Fibroblast of pulmonary artery (primary cell): ENCODE data around the gene RET.

Source experiments
- DNase-seq: peaks from one replicate; pipeline ENCODE4 v3.0.0-alpha.2; 2010; ENCODE audit warnings: low read depth
- H3K4me3 ChIP-seq: replicated peaks from 2 replicates; pipeline ENCODE4 v1.5.1; 2011; ENCODE audit warnings: low read depth, mild to moderate bottlenecking, control low read depth, low read length, moderate library complexity
- TF ChIP-seq, protein P1 (sequence below): IDR thresholded peaks from 2 replicates; pipeline ENCODE4 v1.5.1; 2011; ENCODE audit warnings: mild to moderate bottlenecking, control low read depth, low read length, inconsistent platforms; ENCODE audit errors: missing control alignments

Gene RET

DNA sequence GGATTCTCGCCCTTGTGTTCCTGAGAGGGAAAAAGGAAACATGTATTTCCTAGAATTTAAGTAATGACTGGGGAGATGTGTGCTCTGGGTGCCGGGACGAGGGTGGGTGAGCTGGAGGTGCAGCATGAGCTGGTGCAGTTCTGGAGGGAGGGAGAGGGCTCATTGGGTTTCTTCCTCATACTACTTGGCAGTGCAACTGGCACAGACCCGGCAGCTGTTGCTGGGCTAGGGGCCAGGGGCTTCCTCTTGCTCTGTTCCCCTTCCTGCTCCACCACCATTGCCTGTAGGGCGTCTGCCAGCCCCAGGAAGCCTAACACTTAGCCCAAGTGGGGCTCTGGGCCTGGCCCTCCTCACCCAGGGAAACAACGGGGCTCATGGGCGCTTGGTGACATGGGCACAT lies 5.9 kb downstream of the RET start:
- TF ChIP-seq, protein P1, sequence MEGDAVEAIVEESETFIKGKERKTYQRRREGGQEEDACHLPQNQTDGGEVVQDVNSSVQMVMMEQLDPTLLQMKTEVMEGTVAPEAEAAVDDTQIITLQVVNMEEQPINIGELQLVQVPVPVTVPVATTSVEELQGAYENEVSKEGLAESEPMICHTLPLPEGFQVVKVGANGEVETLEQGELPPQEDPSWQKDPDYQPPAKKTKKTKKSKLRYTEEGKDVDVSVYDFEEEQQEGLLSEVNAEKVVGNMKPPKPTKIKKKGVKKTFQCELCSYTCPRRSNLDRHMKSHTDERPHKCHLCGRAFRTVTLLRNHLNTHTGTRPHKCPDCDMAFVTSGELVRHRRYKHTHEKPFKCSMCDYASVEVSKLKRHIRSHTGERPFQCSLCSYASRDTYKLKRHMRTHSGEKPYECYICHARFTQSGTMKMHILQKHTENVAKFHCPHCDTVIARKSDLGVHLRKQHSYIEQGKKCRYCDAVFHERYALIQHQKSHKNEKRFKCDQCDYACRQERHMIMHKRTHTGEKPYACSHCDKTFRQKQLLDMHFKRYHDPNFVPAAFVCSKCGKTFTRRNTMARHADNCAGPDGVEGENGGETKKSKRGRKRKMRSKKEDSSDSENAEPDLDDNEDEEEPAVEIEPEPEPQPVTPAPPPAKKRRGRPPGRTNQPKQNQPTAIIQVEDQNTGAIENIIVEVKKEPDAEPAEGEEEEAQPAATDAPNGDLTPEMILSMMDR, result no peak
- no peak overlapping the region for H3K4me3 ChIP-seq

DNA sequence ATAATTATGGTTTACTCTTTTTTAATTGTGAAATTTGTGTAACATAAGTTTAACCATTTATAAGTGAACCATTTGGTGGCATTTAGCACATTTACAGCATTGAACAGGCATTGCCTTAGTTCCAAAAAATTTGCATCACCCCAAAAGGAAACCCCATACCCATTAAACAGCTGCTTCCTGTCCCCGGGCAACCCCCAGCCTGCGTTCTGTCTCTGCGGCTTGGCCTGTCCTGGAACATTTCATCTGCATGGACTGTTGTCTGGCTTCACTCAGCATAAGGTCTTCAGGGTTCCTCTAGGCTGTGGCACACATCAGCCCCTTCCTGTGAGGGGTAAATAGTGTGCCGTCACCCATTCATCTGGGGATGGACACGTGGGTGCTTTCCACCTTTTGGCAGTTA lies 6.9 kb downstream of the RET start:
- DNase-seq, result no peak
- no peak overlapping the region for H3K4me3 ChIP-seq
- TF ChIP-seq, protein P1, result no peak

More for the DNA sequence above, 5.9 kb downstream of the RET start:
- no peak for DNase-seq

DNA sequence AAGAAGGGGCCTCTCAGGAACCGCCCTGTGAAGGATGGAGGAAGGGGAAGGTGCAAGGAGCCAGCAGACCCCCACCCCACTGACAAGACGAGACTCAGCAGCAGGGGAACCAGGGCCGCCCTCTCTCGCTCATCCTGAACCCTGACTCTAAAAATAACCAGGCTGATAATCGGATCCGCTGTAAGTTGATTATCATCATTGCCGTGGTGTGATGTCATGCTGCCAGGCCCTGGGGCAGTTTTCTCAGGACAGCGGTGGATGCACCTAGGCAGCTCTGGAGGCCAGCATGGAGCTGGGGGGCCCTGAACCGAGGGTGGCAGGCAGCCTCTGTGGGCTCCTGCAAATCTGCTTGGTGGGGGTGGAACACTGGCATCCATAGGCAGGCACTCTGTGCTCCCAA lies 7.9 kb downstream of the RET start:
- DNase-seq, result no peak
- TF ChIP-seq, protein P1, result no peak

DNA sequence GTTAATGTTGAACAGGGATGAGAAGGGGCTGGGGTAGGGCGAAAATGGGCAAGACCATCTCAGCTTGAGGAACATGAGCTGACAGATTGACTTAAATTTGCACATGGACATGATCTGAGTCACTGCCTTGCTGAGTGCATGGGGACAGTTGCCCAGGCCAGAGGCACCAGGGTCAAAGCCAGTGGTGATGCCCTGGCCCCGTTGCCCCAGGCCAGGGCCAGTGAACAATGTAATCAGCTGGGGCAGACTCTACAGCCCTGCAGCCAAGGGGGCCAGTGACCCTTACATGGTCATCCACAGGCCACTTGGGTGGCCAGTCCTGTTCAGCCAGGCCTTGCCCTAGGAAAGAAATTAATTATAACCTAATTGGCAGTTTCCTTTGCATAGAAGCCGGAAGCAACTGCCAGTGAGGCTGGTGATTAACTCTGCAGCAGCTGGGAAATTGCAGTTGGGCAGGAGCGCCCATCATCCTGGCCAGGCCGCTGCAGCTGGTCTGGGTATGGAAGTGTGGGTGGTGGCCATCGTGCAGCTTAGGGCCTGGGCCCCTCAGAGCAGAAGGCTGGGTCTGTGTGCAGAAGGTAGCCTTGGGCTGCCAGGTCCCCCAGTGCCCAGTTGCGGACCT lies 9.6 kb downstream of the RET start:
- H3K4me3 ChIP-seq, result no peak overlapping the region
- no peak for DNase-seq
- TF ChIP-seq, protein P1, result no peak

More for the DNA sequence above, 7.9 kb downstream of the RET start:
- H3K4me3 ChIP-seq, result no peak overlapping the region

DNA sequence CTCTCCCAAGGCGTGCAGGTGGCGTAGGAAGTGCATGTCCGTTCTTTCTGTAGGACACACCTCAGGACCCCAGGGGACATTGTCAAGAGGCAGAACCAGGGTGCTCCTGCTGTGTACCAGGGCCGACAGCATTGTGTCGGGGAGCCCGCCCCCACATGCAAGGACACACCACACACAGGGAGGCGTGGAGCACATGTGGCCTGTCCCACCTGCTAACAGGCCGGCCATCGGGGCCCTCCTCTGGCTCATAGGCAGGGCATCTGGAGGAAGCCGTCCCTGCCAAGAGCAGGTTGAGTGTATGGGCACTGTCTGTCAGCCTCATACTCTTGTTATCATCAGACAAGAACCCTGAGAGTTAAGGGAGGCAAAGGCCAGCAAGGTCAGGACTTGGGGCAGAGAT lies 12.7 kb downstream of the RET start:
- H3K4me3 ChIP-seq, result no peak overlapping the region
- TF ChIP-seq, protein P1, result no peak
- no peak for DNase-seq

DNA sequence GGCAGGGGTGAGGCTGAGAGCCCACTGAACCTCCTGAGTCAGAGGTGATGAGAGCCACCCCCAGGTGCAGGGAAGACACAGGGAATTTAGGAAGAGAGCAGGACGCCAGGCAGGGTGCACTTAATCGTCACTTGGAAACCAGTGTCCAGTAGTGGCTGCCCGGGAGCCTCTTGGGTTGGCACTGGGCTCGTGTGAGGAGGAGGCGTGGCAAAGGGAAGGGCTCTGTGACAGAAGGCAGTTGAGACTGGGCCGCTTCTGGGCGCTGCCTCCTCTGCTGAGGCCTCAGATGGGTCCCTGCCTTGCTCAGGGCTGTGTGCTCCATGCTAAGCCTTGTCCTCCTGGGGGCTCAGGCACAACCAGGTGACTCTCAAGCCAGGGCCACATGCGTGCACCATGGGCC lies 13.3 kb downstream of the RET start:
- H3K4me3 ChIP-seq, result no peak overlapping the region
- TF ChIP-seq, protein P1, result no peak
- no peak for DNase-seq

DNA sequence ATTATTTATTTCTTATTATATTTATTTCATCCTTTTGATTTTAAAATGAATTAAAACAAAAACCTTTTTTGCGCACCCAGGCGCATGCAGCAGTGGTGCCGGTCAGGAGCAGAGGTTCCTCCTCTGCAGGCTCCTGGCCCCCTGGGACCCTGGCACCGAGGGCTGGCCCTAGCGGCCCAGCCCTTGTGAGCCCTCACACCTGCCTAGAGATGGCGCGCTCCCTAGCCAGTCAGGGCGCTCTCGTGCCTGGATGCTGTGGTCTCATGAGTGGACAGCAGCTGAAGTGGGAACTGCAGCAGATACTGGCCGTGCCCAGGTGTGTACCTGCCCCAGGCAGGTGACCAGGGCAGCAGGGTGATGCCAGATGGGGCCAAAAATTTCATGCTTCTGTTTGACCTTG lies 13.8 kb downstream of the RET start:
- TF ChIP-seq, protein P1, result no peak
- no peak overlapping the region for H3K4me3 ChIP-seq
- DNase-seq, result no peak
